K562 (cell line): ENCODE data around the gene FAM151A. TPM values are rescaled to one million over a fixed set of nuclear protein-coding genes. Genes with fewer than 3 reads are reported as not detected.

Experiments used
- COPS2 ChIP-seq: fragments of 450-650 bp; conservative IDR thresholded peaks from 2 replicates; pipeline ENCODE4 v1.6.1; 2016; ENCODE audit warnings: mild to moderate bottlenecking, moderate library complexity
- HMG20B ChIP-seq: fragments of 250-450 bp; sonication (Bioruptor Pico); IDR thresholded peaks from 2 replicates; pipeline ENCODE4 v1.5.0; 2021; ENCODE audit warnings: mild to moderate bottlenecking
- NCOA1 ChIP-seq: fragments of 450-650 bp; IDR thresholded peaks from 2 replicates; pipeline ENCODE4 v1.6.1; 2016; ENCODE audit warnings: low read depth
- POU5F1 ChIP-seq: fragments of 150-350 bp; IDR thresholded peaks from 2 replicates; pipeline ENCODE4 v1.6.1; 2014; ENCODE audit warnings: borderline replicate concordance, low read length, low read depth, mild to moderate bottlenecking; ENCODE audit not compliant: partially characterized antibody
- ZNF384 ChIP-seq: IDR thresholded peaks from 2 replicates; pipeline ENCODE4 v1.6.1; 2012; ENCODE audit warnings: low read depth, low read length, improper control_type of control experiment
- ZNF584 ChIP-seq: fragments of 200-800 bp; sonication (Bioruptor generic); IDR thresholded peaks from 2 replicates; pipeline ENCODE4 v1.6.1; 2016; ENCODE audit warnings: low read depth, mild to moderate bottlenecking, missing genetic modification characterization, missing compliant biosample characterization
- polyA plus RNA-seq, 8 experiments: library from polyadenylated mRNA; depleted of rRNA in 4 of 8; stranded (reverse) in 5 of 8; unstranded in 3 of 8; fragments of >200 nt; fragmentation: Nextera tagmentation in 2 of 8; fragmentation: Illumina TruSeq in 1 of 8; extraction: Ambion mirVana in 2 of 8; extraction: Trizol in 1 of 8; gene quantifications; 2 replicates each; pipeline versions ENCODE4 v1.2.1 to v1.2.3, GENCODE V29; 2011 to 2014; ENCODE audit warnings: inconsistent platforms in 1 of 8, missing spikeins in 1 of 8
- total RNA-seq, 7 experiments: library from RNA; depleted of rRNA in 6 of 7; stranded (reverse); fragments of >200 nt in 6 of 7; fragmentation: Illumina TruSeq in 2 of 7; extraction: Trizol in 2 of 7; gene quantifications; 2 replicates each; pipeline versions ENCODE4 v1.2.1 to v1.2.3, GENCODE V29; 2011 to 2021; ENCODE audit warnings: low replicate concordance in 1 of 7
- TF ChIP-seq, protein P1 (sequence below): fragments of 200-800 bp; sonication (Bioruptor generic); IDR thresholded peaks from 2 replicates; pipeline ENCODE4 v1.6.1; 2016; ENCODE audit warnings: missing genetic modification characterization, missing compliant biosample characterization

FAM151A gene
- total and polyA plus RNA-seq, 9 of the 15 experiments (the other 6 are each of a cell fraction or from before 2014, with no cell fraction given): not detected

DNA sequence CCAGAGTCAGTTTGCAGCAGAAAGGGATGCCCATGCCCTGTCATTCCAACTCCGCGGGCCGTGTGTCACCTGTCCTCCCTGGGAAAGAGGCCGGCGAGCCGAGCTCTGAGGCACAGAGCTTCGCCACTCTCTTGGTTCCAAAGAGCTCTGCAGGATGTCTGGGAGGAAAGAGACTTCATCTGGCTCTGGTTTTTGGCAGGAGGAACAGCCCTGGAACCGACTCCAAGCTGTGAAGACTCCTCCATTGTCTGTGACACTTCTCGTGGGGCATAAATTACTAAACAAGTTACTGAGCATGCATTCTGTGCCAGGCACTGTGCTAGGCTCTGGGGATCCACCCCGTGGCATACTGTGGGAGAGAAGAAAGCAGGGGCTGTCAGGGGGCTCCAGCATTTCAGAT, 3.9 kb upstream of the FAM151A start (continued):
- TF ChIP-seq, protein P1, sequence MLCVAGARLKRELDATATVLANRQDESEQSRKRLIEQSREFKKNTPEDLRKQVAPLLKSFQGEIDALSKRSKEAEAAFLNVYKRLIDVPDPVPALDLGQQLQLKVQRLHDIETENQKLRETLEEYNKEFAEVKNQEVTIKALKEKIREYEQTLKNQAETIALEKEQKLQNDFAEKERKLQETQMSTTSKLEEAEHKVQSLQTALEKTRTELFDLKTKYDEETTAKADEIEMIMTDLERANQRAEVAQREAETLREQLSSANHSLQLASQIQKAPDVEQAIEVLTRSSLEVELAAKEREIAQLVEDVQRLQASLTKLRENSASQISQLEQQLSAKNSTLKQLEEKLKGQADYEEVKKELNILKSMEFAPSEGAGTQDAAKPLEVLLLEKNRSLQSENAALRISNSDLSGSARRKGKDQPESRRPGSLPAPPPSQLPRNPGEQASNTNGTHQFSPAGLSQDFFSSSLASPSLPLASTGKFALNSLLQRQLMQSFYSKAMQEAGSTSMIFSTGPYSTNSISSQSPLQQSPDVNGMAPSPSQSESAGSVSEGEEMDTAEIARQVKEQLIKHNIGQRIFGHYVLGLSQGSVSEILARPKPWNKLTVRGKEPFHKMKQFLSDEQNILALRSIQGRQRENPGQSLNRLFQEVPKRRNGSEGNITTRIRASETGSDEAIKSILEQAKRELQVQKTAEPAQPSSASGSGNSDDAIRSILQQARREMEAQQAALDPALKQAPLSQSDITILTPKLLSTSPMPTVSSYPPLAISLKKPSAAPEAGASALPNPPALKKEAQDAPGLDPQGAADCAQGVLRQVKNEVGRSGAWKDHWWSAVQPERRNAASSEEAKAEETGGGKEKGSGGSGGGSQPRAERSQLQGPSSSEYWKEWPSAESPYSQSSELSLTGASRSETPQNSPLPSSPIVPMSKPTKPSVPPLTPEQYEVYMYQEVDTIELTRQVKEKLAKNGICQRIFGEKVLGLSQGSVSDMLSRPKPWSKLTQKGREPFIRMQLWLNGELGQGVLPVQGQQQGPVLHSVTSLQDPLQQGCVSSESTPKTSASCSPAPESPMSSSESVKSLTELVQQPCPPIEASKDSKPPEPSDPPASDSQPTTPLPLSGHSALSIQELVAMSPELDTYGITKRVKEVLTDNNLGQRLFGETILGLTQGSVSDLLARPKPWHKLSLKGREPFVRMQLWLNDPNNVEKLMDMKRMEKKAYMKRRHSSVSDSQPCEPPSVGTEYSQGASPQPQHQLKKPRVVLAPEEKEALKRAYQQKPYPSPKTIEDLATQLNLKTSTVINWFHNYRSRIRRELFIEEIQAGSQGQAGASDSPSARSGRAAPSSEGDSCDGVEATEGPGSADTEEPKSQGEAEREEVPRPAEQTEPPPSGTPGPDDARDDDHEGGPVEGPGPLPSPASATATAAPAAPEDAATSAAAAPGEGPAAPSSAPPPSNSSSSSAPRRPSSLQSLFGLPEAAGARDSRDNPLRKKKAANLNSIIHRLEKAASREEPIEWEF (CRISPR knock-in tag): no peak
- TF ChIP-seq POU5F1: no peak
- TF ChIP-seq COPS2: no peak
- no peak for TF ChIP-seq HMG20B
- TF ChIP-seq NCOA1: no peak
- no peak for TF ChIP-seq ZNF384
- no peak for TF ChIP-seq ZNF584 (CRISPR knock-in tag)
